ENCODE measurements around the gene RSPH6A.

DNA sequence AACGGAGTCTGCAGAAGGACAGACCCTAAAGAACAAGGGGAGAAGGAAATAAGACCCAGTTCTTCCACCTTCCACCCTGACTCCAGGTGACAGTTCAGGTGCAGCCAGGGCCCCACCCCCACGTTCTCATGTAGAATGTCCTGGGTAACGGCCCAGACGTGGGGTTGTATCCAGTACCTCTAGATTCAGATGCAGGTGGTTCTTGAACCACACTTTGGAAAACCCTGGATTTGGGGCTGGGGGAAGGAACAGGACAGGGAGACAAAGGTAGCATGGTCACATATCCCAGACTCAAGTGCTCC lies 35.0 kb downstream of the RSPH6A start:
- TF ChIP-seq, protein P1, sequence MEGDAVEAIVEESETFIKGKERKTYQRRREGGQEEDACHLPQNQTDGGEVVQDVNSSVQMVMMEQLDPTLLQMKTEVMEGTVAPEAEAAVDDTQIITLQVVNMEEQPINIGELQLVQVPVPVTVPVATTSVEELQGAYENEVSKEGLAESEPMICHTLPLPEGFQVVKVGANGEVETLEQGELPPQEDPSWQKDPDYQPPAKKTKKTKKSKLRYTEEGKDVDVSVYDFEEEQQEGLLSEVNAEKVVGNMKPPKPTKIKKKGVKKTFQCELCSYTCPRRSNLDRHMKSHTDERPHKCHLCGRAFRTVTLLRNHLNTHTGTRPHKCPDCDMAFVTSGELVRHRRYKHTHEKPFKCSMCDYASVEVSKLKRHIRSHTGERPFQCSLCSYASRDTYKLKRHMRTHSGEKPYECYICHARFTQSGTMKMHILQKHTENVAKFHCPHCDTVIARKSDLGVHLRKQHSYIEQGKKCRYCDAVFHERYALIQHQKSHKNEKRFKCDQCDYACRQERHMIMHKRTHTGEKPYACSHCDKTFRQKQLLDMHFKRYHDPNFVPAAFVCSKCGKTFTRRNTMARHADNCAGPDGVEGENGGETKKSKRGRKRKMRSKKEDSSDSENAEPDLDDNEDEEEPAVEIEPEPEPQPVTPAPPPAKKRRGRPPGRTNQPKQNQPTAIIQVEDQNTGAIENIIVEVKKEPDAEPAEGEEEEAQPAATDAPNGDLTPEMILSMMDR (optimal IDR thresholded peaks at IDR 0.05 in 1 of 3, IDR thresholded peaks at IDR 0.05 in 1 of 3, conservative IDR thresholded peaks at IDR 0.05 in 1 of 3; ENCODE audit: extremely low read depth in 1 of 3, insufficient read depth in 2 of 3, low read length in 3 of 3) = no peak
- no peak for TF ChIP-seq EZH2 (IDR thresholded peaks at IDR 0.05; ENCODE audit: low read length)

All from keratinocyte (primary cell).